ENCODE results near the gene PCDHB12.
"Not testable (repeated sequence)": the region's sequence is repeated elsewhere in the genome, so short reads cannot be mapped to it uniquely, and the experiment has no call there.

The PCDHB12 gene

GRCh38 chr5:141210849-141211248 lies 2.3 kb downstream of the PCDHB12 start:
- not testable (repeated sequence) for H3K27ac ChIP-seq; H3K4me1 ChIP-seq (ENCODE audit: low read depth, poor library complexity, severe bottlenecking); H3K4me3 ChIP-seq (IDR thresholded peaks at IDR 0.05; ENCODE audit: insufficient read depth, low read depth, low read length); H3K27me3 ChIP-seq (ENCODE audit: insufficient read depth, low read depth); H2AFZ ChIP-seq (ENCODE audit: low read depth); H3K9ac ChIP-seq; H3K36me3 ChIP-seq (ENCODE audit: insufficient read depth); H3K79me2 ChIP-seq (ENCODE audit: insufficient read depth, low read depth); H4K20me1 ChIP-seq (ENCODE audit: insufficient read depth); H3K4me2 ChIP-seq

- H3K27ac ChIP-seq; H3K79me2 ChIP-seq (ENCODE audit: insufficient read depth, low read depth); H4K20me1 ChIP-seq (ENCODE audit: insufficient read depth); H3K4me1 ChIP-seq (ENCODE audit: low read depth, poor library complexity, severe bottlenecking); H3K4me2 ChIP-seq; H3K27me3 ChIP-seq (ENCODE audit: insufficient read depth, low read depth); H2AFZ ChIP-seq (ENCODE audit: low read depth); H3K9ac ChIP-seq; H3K4me3 ChIP-seq (IDR thresholded peaks at IDR 0.05; ENCODE audit: insufficient read depth, low read depth, low read length); H3K36me3 ChIP-seq (ENCODE audit: insufficient read depth): not testable (repeated sequence)
Measured at GRCh38 chr5:141213656-141214339, 5.3 kb downstream of the PCDHB12 start, which contains the start of gene PCDHB13. TSS of gene PCDHB13 (plus strand) at chr5:141213919. CDS start at chr5:141214124, 205 bp downstream.

- not testable (repeated sequence) for H3K9ac ChIP-seq; H3K4me3 ChIP-seq (IDR thresholded peaks at IDR 0.05; ENCODE audit: insufficient read depth, low read depth, low read length); H3K27ac ChIP-seq; H3K4me2 ChIP-seq; H3K4me1 ChIP-seq (ENCODE audit: low read depth, poor library complexity, severe bottlenecking); H4K20me1 ChIP-seq (ENCODE audit: insufficient read depth); H3K79me2 ChIP-seq (ENCODE audit: insufficient read depth, low read depth); H2AFZ ChIP-seq (ENCODE audit: low read depth); H3K27me3 ChIP-seq (ENCODE audit: insufficient read depth, low read depth); H3K36me3 ChIP-seq (ENCODE audit: insufficient read depth)
Measured at GRCh38 chr5:141214583-141214982, 6.1 kb downstream of the PCDHB12 start.

GRCh38 chr5:141215504-141215903 lies 7.0 kb downstream of the PCDHB12 start:
- H3K27me3 ChIP-seq (ENCODE audit: insufficient read depth, low read depth); H4K20me1 ChIP-seq (ENCODE audit: insufficient read depth); H3K9ac ChIP-seq; H3K27ac ChIP-seq; H2AFZ ChIP-seq (ENCODE audit: low read depth); H3K4me1 ChIP-seq (ENCODE audit: low read depth, poor library complexity, severe bottlenecking); H3K4me3 ChIP-seq (IDR thresholded peaks at IDR 0.05; ENCODE audit: insufficient read depth, low read depth, low read length); H3K4me2 ChIP-seq; H3K79me2 ChIP-seq (ENCODE audit: insufficient read depth, low read depth); H3K36me3 ChIP-seq (ENCODE audit: insufficient read depth): not testable (repeated sequence)

GRCh38 chr5:141216035-141216434 lies 7.5 kb downstream of the PCDHB12 start:
- not testable (repeated sequence) for H2AFZ ChIP-seq (ENCODE audit: low read depth); H4K20me1 ChIP-seq (ENCODE audit: insufficient read depth); H3K4me3 ChIP-seq (IDR thresholded peaks at IDR 0.05; ENCODE audit: insufficient read depth, low read depth, low read length); H3K79me2 ChIP-seq (ENCODE audit: insufficient read depth, low read depth); H3K4me1 ChIP-seq (ENCODE audit: low read depth, poor library complexity, severe bottlenecking); H3K9ac ChIP-seq; H3K27ac ChIP-seq; H3K4me2 ChIP-seq; H3K27me3 ChIP-seq (ENCODE audit: insufficient read depth, low read depth); H3K36me3 ChIP-seq (ENCODE audit: insufficient read depth)

GRCh38 chr5:141223112-141223783 lies 14.7 kb downstream of the PCDHB12 start, which contains the start of gene PCDHB14:
TSS of gene PCDHB14 (plus strand) at chr5:141223343. CDS start at chr5:141223506, 163 bp downstream.
- no peaks in the 10 kb centered on the region for H4K20me1 ChIP-seq (ENCODE audit: insufficient read depth)
- H3K36me3 ChIP-seq (ENCODE audit: insufficient read depth): no peaks in the 10 kb centered on the region
- H2AFZ ChIP-seq (ENCODE audit: low read depth): peak within 1 kb of the TSS; percentile 62
- no peaks in the 10 kb centered on the region for H3K4me1 ChIP-seq (ENCODE audit: low read depth, poor library complexity, severe bottlenecking)
- H3K27me3 ChIP-seq (ENCODE audit: insufficient read depth, low read depth): no peaks in the 10 kb centered on the region
- H3K79me2 ChIP-seq (ENCODE audit: insufficient read depth, low read depth): no peaks in the 10 kb centered on the region
- H3K9ac ChIP-seq: no peak within 1 kb of the TSS; the same call in 1 of the 2 replicates
- peak within 1 kb of the TSS; percentile 26; the same call in 1 of the 2 replicates for H3K4me2 ChIP-seq
- H3K27ac ChIP-seq: no peak within 1 kb of the TSS
- peak; percentile 58 for TF ChIP-seq CTCF (conservative IDR thresholded peaks at IDR 0.05; ENCODE audit: low read depth, low read length)
- H3K4me3 ChIP-seq (IDR thresholded peaks at IDR 0.05; ENCODE audit: insufficient read depth, low read depth, low read length): no peak within 1 kb of the TSS

GRCh38 chr5:141224844-141225243 lies 16.3 kb downstream of the PCDHB12 start:
- H2AFZ ChIP-seq (ENCODE audit: low read depth); H3K36me3 ChIP-seq (ENCODE audit: insufficient read depth); H3K4me1 ChIP-seq (ENCODE audit: low read depth, poor library complexity, severe bottlenecking); H4K20me1 ChIP-seq (ENCODE audit: insufficient read depth); H3K79me2 ChIP-seq (ENCODE audit: insufficient read depth, low read depth); H3K4me2 ChIP-seq; H3K27me3 ChIP-seq (ENCODE audit: insufficient read depth, low read depth); H3K27ac ChIP-seq; H3K9ac ChIP-seq; H3K4me3 ChIP-seq (IDR thresholded peaks at IDR 0.05; ENCODE audit: insufficient read depth, low read depth, low read length): not testable (repeated sequence)

GRCh38 chr5:141225421-141225820 lies 16.9 kb downstream of the PCDHB12 start:
- not testable (repeated sequence) for H3K4me2 ChIP-seq; H3K4me3 ChIP-seq (IDR thresholded peaks at IDR 0.05; ENCODE audit: insufficient read depth, low read depth, low read length); H2AFZ ChIP-seq (ENCODE audit: low read depth); H3K9ac ChIP-seq; H3K4me1 ChIP-seq (ENCODE audit: low read depth, poor library complexity, severe bottlenecking); H4K20me1 ChIP-seq (ENCODE audit: insufficient read depth); H3K27me3 ChIP-seq (ENCODE audit: insufficient read depth, low read depth); H3K36me3 ChIP-seq (ENCODE audit: insufficient read depth); H3K79me2 ChIP-seq (ENCODE audit: insufficient read depth, low read depth); H3K27ac ChIP-seq

All from KMS-11 (cell line).